ENCODE measurements around the gene RPL31.

GRCh38 chr2:101038455-101039255 lies 36.6 kb downstream of the RPL31 start:
- TF ChIP-seq CTCF (IDR thresholded peaks at IDR 0.05; ENCODE audit: low read length) (peak; percentile 47), EZH2phosphoT487 (IDR thresholded peaks at IDR 0.05; ENCODE audit: low read length) (no peak), EZH2 (optimal IDR thresholded peaks at IDR 0.05; ENCODE audit: low read depth, low read length) (no peak)

Measured in MM.1S (cell line).